Mucosa of descending colon (tissue), 3 donors: ENCODE measurements around the gene ALG8. TPM values are rescaled to one million over a fixed set of nuclear protein-coding genes. Genes with fewer than 3 reads are reported as not detected.

Source experiments
- ATAC-seq: fragments of 200-7000 bp; cut with Tn5 transposase; one replicate; pipeline ENCODE4 v1.9.1; 2020; ENCODE audit warnings: mild to moderate bottlenecking, moderate library complexity
- DNase-seq, 3 donors: peaks; one replicate each; pipeline ENCODE4 v3.0.0-alpha.2; 2020
- H3K36me3 ChIP-seq: fragments of 200-600 bp; one replicate; pipeline ENCODE4 v1.8.0; 2021; ENCODE audit warnings: low read depth, mild to moderate bottlenecking
- H3K4me1 ChIP-seq: fragments of 200-600 bp; one replicate; pipeline ENCODE4 v1.8.0; 2021; ENCODE audit warnings: low read depth, mild to moderate bottlenecking
- H3K4me3 ChIP-seq: fragments of 200-600 bp; one replicate; pipeline ENCODE4 v1.8.0; 2021; ENCODE audit warnings: mild to moderate bottlenecking
- H3K9me3 ChIP-seq: fragments of 200-600 bp; one replicate; pipeline ENCODE4 v1.8.0; 2021; ENCODE audit warnings: mild to moderate bottlenecking
- intact Hi-C, 2 donors: fragments of 100-400 bp; cut with DNase I in 1 of 2; cut with micrococcal nuclease in 1 of 2; formaldehyde crosslinking; loops; one replicate each; pipeline versions ENCODE4 v1.11.0 to v1.11.1; 2022; cut with DNase I, micrococcal nuclease
- total RNA-seq, 3 donors: library from RNA; stranded (reverse); fragmentation: NEBNext Ultra II Directional in 2 of 3; extraction: Animal tissue kit (Norgen Biotek cat#: 25700) in 2 of 3; gene quantifications; one replicate each; pipeline versions ENCODE4 v1.2.1 to v1.2.4, GENCODE V29; 2021 to 2023
- TF ChIP-seq, protein P1 (sequence below): fragments of 200-600 bp; IDR thresholded peaks from one replicate; pipeline ENCODE4 v1.8.0; 2022; ENCODE audit warnings: antibody characterized with exemption, mild to moderate bottlenecking
- donor health status: DM: no; HTN: no; CAD: no; lungs with moderate emphysema.
- donor health status: DM: no; HTN: no; CAD: no.
- donor health status: DM: no; HTN: yes; CAD: no.

The ALG8 gene
- total RNA-seq, 3 donors from 2014 or later: 24.3 to 32.7 (median 28.3) TPM

DNA sequence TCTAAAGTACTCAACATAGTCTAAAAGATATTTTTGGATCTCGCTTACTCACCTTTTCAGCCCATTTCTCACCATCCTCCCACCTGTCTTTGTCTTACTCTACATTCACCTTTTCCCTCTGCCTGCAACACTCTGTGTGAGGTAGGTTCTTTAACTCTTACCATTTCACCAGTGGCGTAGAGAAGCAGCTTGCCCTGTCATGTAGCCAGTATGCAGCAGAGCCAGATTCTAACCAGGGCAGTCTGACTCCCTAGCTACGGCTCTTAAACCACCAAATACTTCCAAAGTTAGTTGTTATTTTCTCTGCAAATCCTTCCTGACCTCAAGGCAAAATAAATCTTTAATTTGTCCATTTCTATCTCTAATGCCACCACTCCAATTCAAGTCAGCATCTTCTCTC lies 7.5 kb downstream of the ALG8 start:
- no peak overlapping the region for H3K4me3 ChIP-seq
- no peaks in the 10 kb centered on the region for H3K36me3 ChIP-seq
- TF ChIP-seq, protein P1, sequence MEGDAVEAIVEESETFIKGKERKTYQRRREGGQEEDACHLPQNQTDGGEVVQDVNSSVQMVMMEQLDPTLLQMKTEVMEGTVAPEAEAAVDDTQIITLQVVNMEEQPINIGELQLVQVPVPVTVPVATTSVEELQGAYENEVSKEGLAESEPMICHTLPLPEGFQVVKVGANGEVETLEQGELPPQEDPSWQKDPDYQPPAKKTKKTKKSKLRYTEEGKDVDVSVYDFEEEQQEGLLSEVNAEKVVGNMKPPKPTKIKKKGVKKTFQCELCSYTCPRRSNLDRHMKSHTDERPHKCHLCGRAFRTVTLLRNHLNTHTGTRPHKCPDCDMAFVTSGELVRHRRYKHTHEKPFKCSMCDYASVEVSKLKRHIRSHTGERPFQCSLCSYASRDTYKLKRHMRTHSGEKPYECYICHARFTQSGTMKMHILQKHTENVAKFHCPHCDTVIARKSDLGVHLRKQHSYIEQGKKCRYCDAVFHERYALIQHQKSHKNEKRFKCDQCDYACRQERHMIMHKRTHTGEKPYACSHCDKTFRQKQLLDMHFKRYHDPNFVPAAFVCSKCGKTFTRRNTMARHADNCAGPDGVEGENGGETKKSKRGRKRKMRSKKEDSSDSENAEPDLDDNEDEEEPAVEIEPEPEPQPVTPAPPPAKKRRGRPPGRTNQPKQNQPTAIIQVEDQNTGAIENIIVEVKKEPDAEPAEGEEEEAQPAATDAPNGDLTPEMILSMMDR: no peak
- intact Hi-C loops: no loop called here
- no peak for ATAC-seq
- no peaks in the 10 kb centered on the region for H3K9me3 ChIP-seq
- no peaks in the 10 kb centered on the region for H3K4me1 ChIP-seq
- no peak for DNase-seq

DNA sequence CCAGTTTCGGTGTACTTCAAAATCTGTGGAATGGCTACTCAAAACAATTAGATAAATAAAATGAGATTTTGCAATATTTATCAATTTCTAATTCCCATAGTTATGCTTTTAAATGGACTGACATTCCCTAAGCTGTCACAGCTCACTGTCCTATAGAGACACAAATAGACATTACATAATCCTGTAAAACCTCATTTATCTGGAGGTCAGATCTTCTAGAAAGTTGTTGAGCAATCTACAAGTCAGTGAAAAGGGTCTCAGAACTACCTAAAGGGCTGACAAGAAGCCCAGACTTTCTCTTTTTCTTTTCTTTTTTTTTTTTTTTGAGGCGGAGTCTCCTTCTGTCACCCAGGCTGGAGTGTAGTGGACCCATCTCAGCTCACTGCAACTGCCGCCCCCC lies 12.0 kb downstream of the ALG8 start:
- intact Hi-C loops: no loop called here
- Histone ChIP-seq H3K36me3 (no peaks in the 10 kb centered on the region), H3K4me1 (no peaks in the 10 kb centered on the region), H3K9me3 (no peaks in the 10 kb centered on the region), H3K4me3 (no peak overlapping the region)
- DNase-seq (no peak), ATAC-seq (no peak)
- TF ChIP-seq, protein P1: no peak

DNA sequence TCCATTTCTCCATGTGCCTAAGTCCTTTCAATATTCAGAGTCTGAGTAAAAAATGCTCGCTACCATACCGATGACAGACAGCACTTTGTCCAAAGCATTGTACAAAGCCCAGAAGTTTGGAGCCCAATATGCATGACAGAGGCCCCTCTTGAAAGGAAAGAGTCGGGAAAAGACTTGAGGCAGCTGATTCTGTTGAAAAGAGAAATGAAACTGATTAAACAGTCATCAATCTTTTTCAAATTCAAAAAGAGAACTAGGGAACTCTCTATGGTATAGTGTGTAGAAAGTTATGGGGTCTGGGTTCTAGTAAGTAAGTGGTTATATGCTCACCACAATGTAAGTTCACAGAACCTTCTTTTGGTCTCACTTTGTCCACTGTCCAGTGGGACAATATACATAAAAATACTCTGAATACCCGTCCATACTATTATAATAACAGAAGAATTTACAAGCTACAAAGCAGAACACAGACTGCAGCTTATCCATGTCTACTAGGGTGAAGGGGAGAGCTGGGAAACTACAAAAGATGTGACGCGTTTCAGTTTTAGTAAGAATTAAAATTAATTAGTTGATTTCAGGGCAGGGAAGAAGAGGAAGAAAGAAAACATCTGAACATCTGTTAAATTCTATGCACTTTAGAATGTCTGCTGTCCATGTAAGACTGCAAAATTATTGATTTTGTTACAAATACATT lies 26.7 kb downstream of the ALG8 start:
- H3K36me3 ChIP-seq: no peaks in the 10 kb centered on the region
- intact Hi-C loops: no loop called here
- no peaks in the 10 kb centered on the region for H3K4me1 ChIP-seq
- H3K4me3 ChIP-seq: no peak overlapping the region
- H3K9me3 ChIP-seq: no peaks in the 10 kb centered on the region
- DNase-seq (no peak), ATAC-seq (no peak)
- TF ChIP-seq, protein P1: no peak

DNA sequence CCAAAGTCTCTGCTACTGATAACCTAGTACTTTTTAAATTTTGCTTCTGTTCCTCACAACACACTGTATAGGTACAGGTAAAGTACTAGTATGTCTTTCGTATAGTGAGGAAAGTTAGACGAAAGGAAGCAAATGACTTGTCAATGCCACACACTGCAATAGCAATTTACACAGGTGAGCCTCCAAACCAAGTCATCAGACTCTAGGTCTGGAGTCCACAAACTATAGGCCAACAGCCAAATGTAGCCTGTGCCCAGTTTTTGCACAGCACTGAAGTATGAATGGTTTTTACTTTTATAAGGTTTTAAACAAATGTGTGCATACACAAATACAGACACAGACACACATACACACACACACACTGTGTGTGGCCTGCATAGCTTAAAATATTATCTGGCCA lies 28.1 kb downstream of the ALG8 start:
- Histone ChIP-seq H3K9me3 (no peaks in the 10 kb centered on the region), H3K4me1 (no peaks in the 10 kb centered on the region), H3K4me3 (no peak overlapping the region), H3K36me3 (no peaks in the 10 kb centered on the region)
- intact Hi-C loops: no loop called here
- no peak for DNase-seq
- TF ChIP-seq, protein P1: no peak
- ATAC-seq: no peak

DNA sequence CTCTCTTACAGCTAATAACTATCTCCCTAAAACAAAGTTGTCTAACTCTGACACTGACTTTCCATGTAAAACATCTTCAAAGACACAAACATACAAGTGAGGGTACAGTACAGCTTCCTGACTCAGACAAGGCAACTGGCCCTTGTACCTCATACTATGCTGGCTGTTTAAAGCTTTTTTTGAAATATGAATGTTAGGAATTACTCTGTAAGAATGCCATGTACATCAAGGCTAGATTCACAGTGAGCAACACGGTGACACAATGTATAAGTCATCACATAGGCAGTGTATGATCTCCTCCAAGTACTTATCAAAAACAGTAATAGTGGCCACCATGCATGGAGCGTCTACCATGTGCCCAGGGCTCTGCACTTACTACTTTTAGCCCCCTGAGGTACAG lies 28.6 kb downstream of the ALG8 start:
- ATAC-seq (no peak), DNase-seq (no peak)
- Histone ChIP-seq H3K9me3 (no peaks in the 10 kb centered on the region), H3K36me3 (no peaks in the 10 kb centered on the region), H3K4me1 (no peaks in the 10 kb centered on the region), H3K4me3 (no peak overlapping the region)
- intact Hi-C loops: no loop called here
- TF ChIP-seq, protein P1: no peak

DNA sequence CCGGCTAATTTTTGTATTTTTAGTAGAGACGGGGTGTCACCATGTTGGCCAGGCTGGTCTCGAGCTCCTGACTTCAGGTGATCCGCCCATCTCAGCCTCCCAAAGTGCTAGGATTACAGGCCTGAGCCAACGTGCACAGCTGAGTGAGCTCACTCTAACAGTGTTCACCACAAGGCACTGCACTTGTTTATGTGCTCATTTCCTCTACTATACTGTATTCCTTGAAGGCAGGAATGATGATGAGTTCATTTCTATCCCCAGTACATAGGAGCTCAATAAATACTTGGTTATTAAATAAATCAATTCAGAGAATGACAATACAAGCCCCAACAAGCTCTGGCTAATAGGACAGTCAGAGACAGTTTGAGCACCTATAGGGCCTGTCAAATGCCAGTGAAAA lies 29.1 kb downstream of the ALG8 start:
- TF ChIP-seq, protein P1: no peak

More for the DNA sequence above, 29.1 kb downstream of the ALG8 start:
- Histone ChIP-seq H3K4me1 (no peaks in the 10 kb centered on the region), H3K36me3 (no peaks in the 10 kb centered on the region), H3K9me3 (no peaks in the 10 kb centered on the region), H3K4me3 (no peak overlapping the region)
- intact Hi-C loops: no loop called here
- DNase-seq: no peak
- ATAC-seq: no peak
